ENCODE results near the gene GORASP2. TPM values are rescaled to one million over a fixed set of nuclear protein-coding genes. Genes with fewer than 3 reads are reported as not detected.

GORASP2 gene
- total and polyA plus RNA-seq, 2 experiments from 2014 or later: 70.4 to 132 TPM

DNA sequence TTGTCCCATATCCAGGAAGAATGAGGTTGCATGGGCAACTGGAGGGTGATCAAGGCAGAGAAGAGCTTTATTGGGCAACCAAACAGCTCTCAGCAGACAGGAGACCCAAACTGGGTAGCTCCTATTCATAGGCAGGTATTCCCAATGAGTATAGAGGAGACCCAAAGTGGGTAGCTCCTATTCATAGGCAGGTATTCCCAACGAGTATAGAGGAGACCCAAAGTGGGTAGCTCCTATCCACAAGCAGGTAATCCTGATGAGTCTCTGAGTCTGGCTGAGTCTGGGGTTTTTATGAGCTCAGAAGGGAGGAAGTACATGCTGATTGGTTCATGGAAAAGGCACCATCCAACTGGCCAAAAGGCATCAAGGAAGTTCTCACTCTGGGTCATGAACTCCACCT, 5.3 kb upstream of the GORASP2 start:
- no peak for DNase-seq
- no peaks in the 10 kb centered on the region for H3K27me3 ChIP-seq (replicated peaks; ENCODE audit: insufficient read depth)
- no peaks in the 10 kb centered on the region; the same call in 1 of the 2 replicates for H3K4me1 ChIP-seq (ENCODE audit: insufficient read depth)
- H3K9me3 ChIP-seq (ENCODE audit: low read depth): no peaks in the 10 kb centered on the region
- H3K79me2 ChIP-seq (ENCODE audit: insufficient read depth): no peaks in the 10 kb centered on the region
- H3K4me2 ChIP-seq (ENCODE audit: unreplicated experiment): no peak overlapping the region
- TF ChIP-seq EZH2 (IDR thresholded peaks at IDR 0.05; ENCODE audit: insufficient read depth, poor library complexity, severe bottlenecking) (no peak), EZH2phosphoT487 (IDR thresholded peaks at IDR 0.05; ENCODE audit: insufficient read depth, low read depth) (no peak)
- in situ Hi-C loops (cut with MboI): no loop called here
- H3K36me3 ChIP-seq (ENCODE audit: low read depth): no peaks in the 10 kb centered on the region
- no peak overlapping the region for H3K9ac ChIP-seq
- H3F3A ChIP-seq (ENCODE audit: insufficient read depth): peaks cover 7% of the 10 kb centered on the region
- no peaks in the 10 kb centered on the region for H3K9me2 ChIP-seq (ENCODE audit: insufficient read depth)
- no peak overlapping the region for H2AFZ ChIP-seq
- WGBS, 2 experiments (ENCODE audit: low coverage in 1 of 2, low lambda C conversion rate in 2 of 2, missing lambda C conversion rate in 2 of 2): 4 to 13% methylated on average over 1 of the region's 1 CpG
- H4K20me1 ChIP-seq (ENCODE audit: insufficient read depth): no peaks in the 10 kb centered on the region
- no peak overlapping the region for H3K27ac ChIP-seq
- no peak overlapping the region for H3K4me3 ChIP-seq

DNA sequence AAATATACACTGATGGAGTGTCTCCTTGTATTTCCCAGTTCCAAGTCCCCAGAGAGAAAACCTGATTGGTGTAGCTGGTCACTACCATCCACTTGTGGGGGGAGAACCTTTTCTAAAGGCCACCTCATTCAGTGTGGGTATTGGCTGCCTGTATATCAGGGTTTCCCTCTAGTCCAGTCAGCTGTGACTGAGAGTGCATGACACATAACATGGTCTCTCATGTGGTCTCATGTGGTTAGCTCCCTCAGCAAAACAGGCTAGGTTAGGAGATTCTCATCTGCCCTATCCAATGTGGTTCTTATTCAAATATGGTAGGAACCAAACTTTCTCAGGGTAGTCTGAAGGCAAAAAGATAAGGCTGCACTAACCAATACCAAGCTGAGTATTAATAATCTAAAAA, 4.1 kb upstream of the GORASP2 start:
- Histone ChIP-seq H3K36me3 (ENCODE audit: low read depth) (no peaks in the 10 kb centered on the region), H3K4me1 (ENCODE audit: insufficient read depth) (no peaks in the 10 kb centered on the region; the same call in 1 of the 2 replicates), H3F3A (ENCODE audit: insufficient read depth) (peaks cover 7% of the 10 kb centered on the region), H2AFZ (no peak overlapping the region), H3K9me3 (ENCODE audit: low read depth) (no peaks in the 10 kb centered on the region), H4K20me1 (ENCODE audit: insufficient read depth) (no peaks in the 10 kb centered on the region), H3K4me3 (no peak overlapping the region), H3K9me2 (ENCODE audit: insufficient read depth) (no peaks in the 10 kb centered on the region), H3K79me2 (ENCODE audit: insufficient read depth) (peaks cover 6% of the 10 kb centered on the region), H3K4me2 (ENCODE audit: unreplicated experiment) (no peak overlapping the region), H3K27ac (no peak overlapping the region), H3K27me3 (replicated peaks; ENCODE audit: insufficient read depth) (no peaks in the 10 kb centered on the region), H3K9ac (no peak overlapping the region)
- no peak for TF ChIP-seq EZH2phosphoT487 (IDR thresholded peaks at IDR 0.05; ENCODE audit: insufficient read depth, low read depth)
- no peak for TF ChIP-seq EZH2 (IDR thresholded peaks at IDR 0.05; ENCODE audit: insufficient read depth, poor library complexity, severe bottlenecking)
- no peak for DNase-seq
- in situ Hi-C loops (cut with MboI): no loop called here

DNA sequence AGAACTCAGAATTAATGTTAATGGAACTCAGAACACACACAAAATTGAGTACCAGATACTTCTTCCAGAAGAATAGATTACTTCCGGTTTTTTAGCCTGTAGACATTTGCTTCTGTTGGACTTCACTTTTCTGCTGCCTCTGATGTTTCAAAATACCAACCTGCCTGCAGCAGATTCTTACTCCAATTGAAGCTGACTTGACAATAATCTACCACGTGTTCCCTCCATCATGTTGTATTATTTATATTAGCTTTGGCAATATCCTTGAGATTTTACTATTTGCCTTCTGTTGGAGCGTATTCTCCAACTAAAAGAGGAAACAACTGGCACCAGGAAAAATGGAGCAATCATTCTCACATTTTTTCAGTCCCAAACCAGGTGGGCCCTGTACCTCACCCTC, 3.1 kb upstream of the GORASP2 start:
- H3K36me3 ChIP-seq (ENCODE audit: low read depth): no peaks in the 10 kb centered on the region
- H3K9me3 ChIP-seq (ENCODE audit: low read depth): no peaks in the 10 kb centered on the region
- 41 to 59% methylated on average over 3 of the region's 3 CpGs for WGBS, 2 experiments (ENCODE audit: low coverage in 1 of 2, low lambda C conversion rate in 2 of 2, missing lambda C conversion rate in 2 of 2)
- no peak overlapping the region for H3K4me2 ChIP-seq (ENCODE audit: unreplicated experiment)
- no peaks in the 10 kb centered on the region for H3K9me2 ChIP-seq (ENCODE audit: insufficient read depth)
- no peak overlapping the region for H2AFZ ChIP-seq
- H3K27me3 ChIP-seq (replicated peaks; ENCODE audit: insufficient read depth): no peaks in the 10 kb centered on the region
- H3K4me3 ChIP-seq: no peak overlapping the region
- H3K9ac ChIP-seq: no peak overlapping the region
- peaks cover 6% of the 10 kb centered on the region; the same call in 1 of the 2 replicates for H4K20me1 ChIP-seq (ENCODE audit: insufficient read depth)
- no peak for TF ChIP-seq EZH2 (IDR thresholded peaks at IDR 0.05; ENCODE audit: insufficient read depth, poor library complexity, severe bottlenecking)
- TF ChIP-seq EZH2phosphoT487 (IDR thresholded peaks at IDR 0.05; ENCODE audit: insufficient read depth, low read depth): no peak
- DNase-seq: no peak
- H3K4me1 ChIP-seq (ENCODE audit: insufficient read depth): peaks cover 2% of the 10 kb centered on the region
- H3F3A ChIP-seq (ENCODE audit: insufficient read depth): peaks cover 7% of the 10 kb centered on the region
- in situ Hi-C loops (cut with MboI): no loop called here
- peaks cover 16% of the 10 kb centered on the region for H3K79me2 ChIP-seq (ENCODE audit: insufficient read depth)
- no peak overlapping the region for H3K27ac ChIP-seq

DNA sequence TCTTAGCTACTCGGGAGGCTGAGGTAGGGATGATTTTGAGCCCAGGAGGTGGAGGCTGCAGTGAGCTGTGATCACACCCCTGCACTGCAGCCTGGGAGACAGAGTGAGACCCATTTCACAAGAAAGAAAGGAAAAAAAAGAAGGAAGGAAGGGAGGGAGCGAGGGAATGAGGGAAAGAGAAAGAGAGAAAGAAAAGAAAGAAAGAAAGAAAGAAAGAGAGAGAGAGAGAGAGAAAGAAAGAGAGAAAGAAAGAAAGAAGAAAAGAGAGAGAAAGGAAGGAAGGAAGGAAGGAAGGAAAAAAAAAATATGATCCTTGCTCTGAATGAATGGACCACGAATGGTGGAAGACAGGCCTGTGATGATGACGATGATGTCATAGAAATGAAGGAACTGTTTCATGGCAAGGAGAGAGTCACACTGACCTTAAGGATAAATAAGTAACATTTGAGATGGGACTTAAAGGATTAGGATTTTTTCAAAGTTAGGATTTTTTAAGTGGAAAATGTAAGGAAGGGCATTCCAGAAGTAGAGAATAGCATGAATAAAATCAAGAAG, 2.2 kb upstream of the GORASP2 start:
- no peak for TF ChIP-seq EZH2 (IDR thresholded peaks at IDR 0.05; ENCODE audit: insufficient read depth, poor library complexity, severe bottlenecking)
- TF ChIP-seq EZH2phosphoT487 (IDR thresholded peaks at IDR 0.05; ENCODE audit: insufficient read depth, low read depth): no peak
- H4K20me1 ChIP-seq (ENCODE audit: insufficient read depth): peaks cover 14% of the 10 kb centered on the region; the same call in 1 of the 2 replicates
- no peak overlapping the region for H3K9ac ChIP-seq
- H3K9me2 ChIP-seq (ENCODE audit: insufficient read depth): no peaks in the 10 kb centered on the region
- peaks cover 25% of the 10 kb centered on the region for H3K79me2 ChIP-seq (ENCODE audit: insufficient read depth)
- no peaks in the 10 kb centered on the region for H3K36me3 ChIP-seq (ENCODE audit: low read depth)
- H2AFZ ChIP-seq: no peak overlapping the region
- H3K9me3 ChIP-seq (ENCODE audit: low read depth): no peaks in the 10 kb centered on the region
- no peak overlapping the region for H3K4me3 ChIP-seq
- peaks cover 11% of the 10 kb centered on the region for H3K4me1 ChIP-seq (ENCODE audit: insufficient read depth)
- H3F3A ChIP-seq (ENCODE audit: insufficient read depth): peaks cover 7% of the 10 kb centered on the region
- no peak for DNase-seq
- in situ Hi-C loops (cut with MboI): no loop called here
- H3K27me3 ChIP-seq (replicated peaks; ENCODE audit: insufficient read depth): no peaks in the 10 kb centered on the region
- H3K27ac ChIP-seq: no peak overlapping the region
- H3K4me2 ChIP-seq (ENCODE audit: unreplicated experiment): no peak overlapping the region
- 67 to 69% methylated on average over 3 to 4 of the region's 4 CpGs for WGBS, 2 experiments (ENCODE audit: low coverage in 1 of 2, low lambda C conversion rate in 2 of 2, missing lambda C conversion rate in 2 of 2)
